ENCODE data around the gene PUS10.

GRCh38 chr2:60980071-60980815 is 37.8 kb downstream of the PUS10 start:
- no peak for TF ChIP-seq CTCF (IDR thresholded peaks at IDR 0.05)
- TF ChIP-seq POLR2A (IDR thresholded peaks at IDR 0.05) = no peak
